T-helper 1 cell treated with Interleukin-12 subunit alpha and Interleukin-12 subunit beta and Interleukin-4 antibody, amounts not matched to agents 30 ng/mL and 1 ng/mL, for 36 hours (primary cell): ENCODE measurements around the gene ANKLE2. TPM values are rescaled to one million over a fixed set of nuclear protein-coding genes. Genes with fewer than 3 reads are reported as not detected.

Experiments
- intact Hi-C: fragments of 100-400 bp; cut with micrococcal nuclease; formaldehyde crosslinking; loops from one replicate; pipeline ENCODE4 v1.15.1; 2024
- total RNA-seq: library from RNA; stranded (reverse); gene quantifications from 2 replicates; pipeline ENCODE4 v1.2.3, GENCODE V29; 2022

The ANKLE2 gene
- total RNA-seq, 1 donor from 2014 or later = 103 TPM

DNA sequence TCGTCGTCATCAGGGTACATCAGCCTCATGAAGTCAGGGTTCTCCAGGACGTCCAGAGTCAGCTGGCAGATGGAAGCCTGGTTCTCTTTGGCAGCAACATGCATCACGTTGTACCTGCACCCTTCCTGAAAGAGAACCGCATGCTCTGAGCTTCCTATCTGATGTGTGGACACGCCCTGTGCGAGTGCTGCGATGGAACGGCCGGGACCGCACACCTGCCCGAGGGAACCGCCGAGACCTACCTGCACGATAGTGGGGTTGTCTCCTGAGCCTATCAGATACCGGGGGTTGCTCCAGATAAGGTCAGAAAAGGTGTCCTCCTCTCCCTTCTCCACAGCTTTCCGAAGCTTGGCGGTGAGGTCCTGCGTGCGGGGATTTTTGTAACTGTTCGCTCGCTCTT, 13.7 kb downstream of the ANKLE2 start:
- intact Hi-C loops = no loop called here

DNA sequence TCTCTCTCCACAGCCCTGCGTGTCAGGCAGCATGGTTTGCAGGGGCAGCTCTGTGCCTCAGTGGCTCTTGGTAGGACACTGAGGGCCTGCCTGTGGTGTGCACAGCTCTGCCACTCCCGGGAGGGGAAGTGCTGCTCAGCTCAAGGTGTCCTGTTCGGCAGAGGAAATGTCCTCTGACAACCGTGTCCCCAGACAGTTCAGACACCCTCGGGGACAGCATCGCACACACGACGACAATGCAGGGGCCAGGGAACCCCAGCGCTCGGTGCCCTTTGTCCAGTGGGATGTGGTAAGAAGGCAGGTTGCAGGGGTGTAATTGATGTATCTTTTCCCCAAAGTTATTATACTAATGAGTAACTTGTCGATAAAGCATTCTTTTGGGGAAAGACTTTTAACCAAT, 14.2 kb downstream of the ANKLE2 start:
- intact Hi-C loops = no loop called here

DNA sequence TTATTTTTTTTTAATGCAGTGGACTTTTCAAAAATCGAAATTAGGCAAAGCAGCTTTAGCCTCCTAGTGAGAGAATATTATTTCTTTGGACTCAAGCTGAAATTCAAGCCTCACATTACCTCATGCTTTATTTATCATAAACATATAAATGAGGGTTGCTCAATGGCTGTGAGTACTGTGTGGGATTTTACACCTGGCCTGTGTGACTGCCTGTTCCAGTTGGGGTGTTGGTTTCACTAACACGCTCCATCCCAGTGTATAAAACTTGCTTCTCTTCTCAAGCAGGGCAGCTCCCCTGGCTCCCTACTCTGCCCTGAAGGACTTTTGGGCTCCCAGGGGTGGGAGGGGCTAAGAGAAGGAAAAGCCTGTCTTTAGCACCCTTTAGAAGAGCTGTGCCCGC, 15.0 kb downstream of the ANKLE2 start:
- intact Hi-C loops = no loop called here

DNA sequence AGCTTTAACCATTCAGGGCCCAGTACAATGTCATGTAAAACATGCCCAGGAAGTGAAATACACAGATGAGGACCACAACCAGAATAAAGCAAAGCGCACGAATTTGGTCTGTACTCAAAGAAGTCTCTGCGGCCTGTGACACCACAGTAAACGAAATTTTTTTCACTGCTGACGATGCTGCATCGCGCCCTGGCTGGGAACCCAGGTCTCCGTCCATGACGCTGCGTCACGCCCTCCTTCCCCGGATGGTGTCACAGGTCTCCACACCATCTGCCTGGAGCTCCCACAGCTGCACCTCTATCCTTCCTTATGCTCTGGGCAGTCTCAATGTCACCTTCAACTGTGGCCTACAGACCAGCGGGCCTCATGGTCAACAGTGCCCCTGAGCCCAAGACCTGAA, 17.8 kb downstream of the ANKLE2 start:
- intact Hi-C loops = no loop called here

DNA sequence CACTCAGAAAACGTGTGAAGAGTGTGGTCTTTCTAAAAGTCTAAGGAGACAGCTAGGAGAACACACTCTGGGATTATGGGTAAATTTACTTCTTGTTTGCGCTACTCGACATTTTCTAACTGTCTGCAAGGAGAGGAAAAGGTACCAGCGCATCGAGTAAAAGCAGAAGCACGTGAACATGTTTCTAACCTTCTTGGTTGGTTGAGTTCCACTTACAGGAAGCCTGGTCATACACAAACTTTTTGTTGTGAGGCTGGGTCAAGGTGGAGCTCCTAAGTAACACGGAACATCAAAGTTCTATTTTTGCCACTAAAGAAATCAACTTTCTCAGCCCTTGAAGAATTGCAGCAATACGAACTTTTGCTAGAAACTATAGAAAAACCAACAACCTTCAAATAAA, 20.0 kb downstream of the ANKLE2 start:
- intact Hi-C loops = no loop called here

DNA sequence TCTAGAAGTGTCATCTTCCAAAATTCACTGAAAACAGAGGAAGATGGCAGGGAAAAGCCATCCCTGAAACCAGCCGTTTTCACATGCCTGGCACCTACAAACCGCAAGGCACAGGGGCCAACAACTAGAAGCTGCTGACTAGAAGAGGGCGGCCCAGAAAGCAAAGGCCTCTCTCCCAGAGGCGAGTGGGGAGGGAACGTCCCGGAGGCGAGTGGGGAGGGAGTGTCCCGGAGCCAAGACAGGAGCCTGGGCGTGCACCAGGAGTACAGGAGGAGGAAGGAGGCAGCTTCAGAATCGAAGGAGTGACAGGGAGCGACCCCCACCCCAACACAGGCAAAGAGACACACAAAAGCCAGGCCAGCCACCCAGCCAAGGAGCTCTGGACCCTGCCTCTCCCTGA, 21.0 kb downstream of the ANKLE2 start:
- intact Hi-C loops = no loop called here

DNA sequence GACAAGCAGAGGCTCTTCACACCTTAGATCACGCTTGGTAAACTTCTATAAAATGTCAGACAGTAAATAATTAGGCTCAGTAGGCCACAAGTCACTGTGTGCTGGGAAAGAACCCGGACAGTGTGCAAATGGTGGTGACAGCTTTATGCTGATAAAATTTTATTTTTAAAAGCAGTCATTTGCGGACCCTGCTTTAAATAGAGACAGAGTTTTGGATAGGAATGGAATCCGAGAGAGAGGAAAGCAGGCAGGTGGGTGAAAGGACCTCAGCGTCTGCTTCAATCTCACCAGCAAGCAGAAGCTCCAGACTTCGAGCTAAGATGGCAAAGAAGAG, 21.4 kb downstream of the ANKLE2 start:
- intact Hi-C loops = no loop called here

DNA sequence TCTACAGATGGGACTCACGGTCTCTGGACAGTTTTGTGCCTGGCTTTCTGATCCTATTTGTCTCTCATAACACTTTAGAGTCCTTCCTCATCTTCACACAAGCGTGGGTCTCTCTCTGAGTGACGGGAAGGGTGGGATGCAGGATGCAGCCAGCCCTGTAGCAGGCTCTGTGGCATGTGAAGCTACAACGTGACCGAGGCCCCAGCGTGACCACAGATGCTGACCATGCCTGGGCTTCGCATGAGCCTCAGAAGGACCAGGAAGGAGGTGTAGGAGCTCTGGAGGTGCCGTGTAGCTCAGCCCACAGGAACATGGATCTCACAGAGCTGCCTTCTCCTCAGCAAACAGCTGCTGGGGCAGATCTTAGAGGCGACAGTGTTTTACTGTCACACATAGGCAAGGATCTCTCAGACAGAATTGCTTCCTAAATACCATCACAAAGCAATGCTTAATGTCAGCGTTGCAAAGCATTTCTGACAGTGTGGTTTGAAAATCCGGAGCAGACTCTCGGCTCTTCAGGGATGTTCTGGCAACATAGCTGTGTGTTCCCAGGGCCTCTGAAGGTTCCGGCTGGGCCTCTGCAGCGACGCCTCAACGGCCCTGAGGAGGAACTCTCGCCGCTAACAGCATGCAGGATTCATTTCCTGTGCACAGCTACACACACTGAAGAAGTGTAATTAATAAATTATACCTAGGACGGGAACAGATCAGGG, 21.9 kb downstream of the ANKLE2 start:
- intact Hi-C loops = no loop called here

DNA sequence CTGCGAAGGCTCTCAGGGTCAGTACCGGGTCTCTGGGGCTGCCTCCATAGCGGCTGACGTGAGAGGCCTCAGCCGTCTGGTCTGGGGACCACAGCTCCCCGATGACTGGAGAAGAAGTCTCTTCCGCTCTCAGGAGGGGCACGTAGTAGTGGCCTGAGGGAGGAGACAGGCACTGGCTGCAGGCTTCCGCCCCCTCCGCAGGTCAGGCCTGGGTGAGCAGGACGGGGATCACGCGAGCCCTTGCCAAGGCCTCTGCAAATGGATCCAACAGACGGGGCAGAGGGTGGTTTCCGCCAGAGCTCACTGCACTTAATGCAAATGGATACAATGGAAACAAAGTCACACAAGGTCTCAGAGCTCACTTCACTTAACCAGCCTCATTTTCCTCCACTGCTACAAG, 24.7 kb downstream of the ANKLE2 start:
- intact Hi-C loops = no loop called here

DNA sequence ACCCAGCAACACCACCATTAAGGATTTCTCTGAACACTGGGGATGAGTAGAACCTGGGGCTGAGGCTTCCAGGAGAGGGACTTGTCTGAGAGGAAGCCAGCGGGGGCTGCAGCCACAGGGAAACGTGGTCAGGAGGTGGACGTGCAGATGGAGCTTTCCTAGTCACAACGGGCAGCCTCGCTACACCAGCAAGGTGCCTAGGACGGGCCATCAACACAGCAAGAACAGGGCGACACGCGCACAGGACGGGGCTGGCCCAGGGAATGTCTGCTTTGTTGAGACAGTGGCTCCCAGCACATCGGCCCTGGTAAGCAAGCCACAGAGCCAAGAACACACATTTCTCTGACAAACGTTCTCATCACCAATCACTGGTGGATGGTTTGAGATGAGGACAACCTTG, 25.3 kb downstream of the ANKLE2 start:
- intact Hi-C loops = no loop called here

DNA sequence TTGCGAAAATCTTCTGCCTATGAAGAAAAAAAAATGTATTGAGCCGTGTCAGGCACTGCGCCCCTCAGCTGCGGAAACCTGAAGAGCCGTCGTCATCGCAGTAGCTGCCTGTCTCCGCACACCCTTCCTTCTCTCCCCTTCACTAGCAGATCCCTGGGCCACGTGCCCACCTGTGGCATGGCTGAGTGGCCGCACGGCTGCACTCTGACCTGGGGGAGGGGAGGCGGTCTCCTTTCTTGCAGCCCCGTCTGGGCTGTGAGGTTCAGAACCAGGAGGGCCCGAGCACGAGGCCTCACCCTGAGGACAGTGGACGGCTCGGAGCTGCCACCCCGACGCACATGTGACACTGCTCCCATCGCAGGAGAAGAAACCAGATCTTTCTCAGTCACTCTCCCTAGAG, 26.1 kb downstream of the ANKLE2 start:
- intact Hi-C loops = no loop called here

DNA sequence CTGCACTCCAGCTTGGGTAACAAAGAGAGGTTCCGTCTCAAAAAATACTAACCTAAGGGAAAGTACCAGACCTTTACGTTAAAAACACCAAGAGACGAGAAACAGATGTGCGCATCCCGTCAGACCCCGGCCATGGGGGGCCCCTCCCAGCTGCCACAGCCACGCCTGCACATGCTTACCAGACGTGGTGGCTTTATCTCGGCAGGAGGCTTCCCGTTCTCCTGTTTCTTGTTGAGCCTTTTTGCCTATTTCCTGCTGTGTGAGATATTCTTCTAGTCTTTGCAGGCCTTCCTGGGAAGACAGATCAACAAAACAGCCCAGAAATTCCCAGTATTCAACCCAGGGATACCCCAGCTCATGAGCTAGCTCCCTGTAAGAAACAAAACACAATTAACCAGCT, 27.4 kb downstream of the ANKLE2 start:
- intact Hi-C loops = no loop called here

DNA sequence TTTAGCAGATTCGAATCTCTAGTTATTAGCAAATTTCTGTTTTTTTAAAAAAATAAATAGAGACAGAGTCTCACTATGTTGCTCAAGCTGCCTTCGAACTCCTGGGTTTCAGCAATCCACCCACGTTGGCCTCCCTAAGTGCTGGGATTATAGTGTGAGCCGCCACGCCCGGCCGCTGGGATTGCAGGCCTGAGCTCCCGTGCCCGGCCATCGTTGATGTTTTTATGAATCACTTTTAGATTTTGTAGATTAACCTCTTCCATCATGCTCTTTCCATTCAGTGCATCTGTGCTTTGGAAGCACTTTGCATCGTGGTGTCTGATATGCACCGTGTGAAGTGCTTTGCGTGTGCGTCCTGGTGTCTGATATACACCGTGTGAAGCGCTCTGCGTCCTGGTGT, 30.1 kb downstream of the ANKLE2 start:
- intact Hi-C loops = no loop called here

DNA sequence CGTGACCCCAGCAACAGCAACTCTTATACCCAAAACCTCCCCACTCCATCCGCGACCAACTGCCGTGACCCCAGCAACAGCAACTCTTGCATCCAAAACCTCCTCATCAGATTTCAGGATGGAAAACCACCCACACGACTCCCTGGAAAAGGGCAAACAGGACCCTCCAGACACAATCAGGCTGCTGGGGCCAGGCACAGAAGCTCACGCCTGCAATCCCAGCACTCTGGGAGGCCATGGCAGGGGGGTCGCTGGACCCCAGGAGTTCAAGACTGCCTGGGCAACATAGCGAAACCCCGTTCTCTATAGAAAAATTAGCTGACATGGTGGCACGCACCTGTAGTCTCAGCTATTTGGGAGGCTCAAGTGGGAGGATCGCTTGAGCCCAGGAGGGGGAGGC, 31.3 kb downstream of the ANKLE2 start:
- intact Hi-C loops = no loop called here

DNA sequence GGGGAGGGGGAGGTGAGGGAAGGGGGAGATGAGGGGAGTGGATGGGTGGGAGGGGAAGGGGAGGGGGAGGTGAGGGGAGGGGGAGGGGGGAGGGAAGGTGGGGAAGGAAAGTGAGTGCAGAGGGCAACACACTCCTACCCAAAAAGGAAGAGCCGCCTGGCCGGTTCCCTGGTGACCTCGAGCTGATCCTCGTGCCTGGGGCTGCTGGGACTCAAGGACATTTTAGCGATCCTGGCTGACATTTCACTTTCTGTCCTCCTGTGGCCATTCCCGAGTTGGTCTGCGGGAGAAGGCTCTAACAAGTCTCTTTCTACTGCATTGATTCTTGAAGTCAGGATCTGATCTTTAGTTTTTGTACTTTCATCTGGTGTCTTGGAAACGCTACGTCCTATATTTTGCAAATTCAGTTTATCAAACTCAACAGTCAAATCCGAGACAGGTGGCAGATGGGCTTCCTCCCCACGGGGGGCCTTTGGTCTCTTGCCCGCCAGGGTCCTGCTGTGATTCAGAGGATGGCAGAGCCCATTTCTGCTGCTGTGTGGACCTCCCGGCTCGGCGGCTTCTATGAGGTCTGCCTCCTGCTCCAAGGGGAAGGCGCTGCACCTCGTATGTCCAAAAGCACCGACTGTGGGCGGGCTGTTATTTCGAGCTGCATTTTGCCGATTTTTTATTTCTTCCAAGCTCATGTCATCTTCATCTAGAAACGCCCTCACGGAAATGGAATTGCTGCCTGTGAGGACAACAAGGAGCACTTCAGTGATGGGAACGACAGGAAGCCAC, 31.9 kb downstream of the ANKLE2 start:
- intact Hi-C loops = no loop called here

DNA sequence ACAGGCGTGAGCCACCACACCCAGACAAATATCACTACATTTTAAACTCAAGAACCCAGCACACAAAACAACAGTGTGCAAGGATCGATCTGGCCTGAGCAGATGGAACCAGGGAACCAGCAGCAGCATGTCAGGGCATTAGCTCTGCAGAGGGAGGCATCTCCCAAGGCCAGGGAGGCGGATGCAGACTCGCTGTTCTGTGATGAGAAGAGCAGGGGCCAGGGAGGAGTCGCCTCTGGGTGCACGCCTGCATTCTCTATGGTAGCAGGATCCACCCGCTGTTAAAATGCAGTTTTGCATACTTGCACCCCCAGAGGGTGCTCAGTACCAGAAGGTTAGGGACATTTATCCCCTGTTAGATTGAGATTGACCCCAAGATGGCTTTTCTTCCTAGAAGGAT, 33.1 kb downstream of the ANKLE2 start:
- intact Hi-C loops = no loop called here

DNA sequence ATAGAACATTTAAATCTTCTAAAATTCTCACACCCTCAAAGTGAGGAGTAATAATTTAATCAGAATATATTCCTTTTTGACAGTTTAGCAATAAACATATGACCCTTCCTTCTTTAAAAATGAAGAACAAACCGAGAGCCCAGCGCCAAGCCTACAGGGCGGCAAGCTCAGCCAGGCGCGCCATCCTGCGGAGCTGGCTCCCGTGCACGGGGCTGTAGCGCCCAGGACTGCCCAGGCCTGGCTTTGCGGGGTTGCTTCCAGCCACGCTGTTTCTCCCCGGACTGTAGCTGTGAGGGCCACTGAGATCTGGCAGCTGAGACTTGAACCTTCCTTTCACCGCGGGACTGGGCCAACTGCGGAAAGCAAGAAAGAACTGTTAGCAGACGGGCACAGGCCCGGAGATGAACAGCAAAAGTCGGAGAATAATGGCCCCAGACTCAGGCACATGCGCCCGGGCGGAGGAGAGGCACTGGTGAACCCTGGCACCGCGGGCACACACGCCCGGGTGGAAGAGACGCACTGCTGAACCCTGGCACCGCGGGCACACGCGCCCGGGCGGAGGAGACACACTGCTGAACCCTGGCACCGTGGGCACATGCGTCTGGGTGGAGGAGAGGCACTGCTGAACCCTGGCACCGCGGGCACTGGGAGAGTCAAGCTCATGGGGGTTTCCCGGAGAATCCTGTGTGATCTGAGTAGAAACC, 34.4 kb downstream of the ANKLE2 start:
- intact Hi-C loops = no loop called here

DNA sequence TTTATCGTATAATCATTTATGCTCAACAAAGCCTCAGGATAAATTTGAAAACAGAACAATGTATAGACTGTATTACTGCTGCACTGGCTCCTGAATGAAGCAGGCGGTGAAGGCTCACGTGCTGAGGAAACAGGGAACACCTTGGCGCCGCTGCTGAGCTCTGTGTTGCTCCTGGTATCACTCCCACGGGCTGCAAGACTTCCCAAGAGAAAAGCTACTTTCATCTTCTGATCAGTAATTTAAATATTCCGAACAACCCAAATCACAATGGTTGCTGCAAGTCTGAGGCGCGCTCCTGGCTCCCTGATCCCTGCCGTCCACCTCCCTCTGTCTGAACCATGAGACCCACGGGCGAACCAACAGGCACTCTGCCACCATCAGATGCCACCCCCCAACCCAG, 35.2 kb downstream of the ANKLE2 start:
- intact Hi-C loops = no loop called here

DNA sequence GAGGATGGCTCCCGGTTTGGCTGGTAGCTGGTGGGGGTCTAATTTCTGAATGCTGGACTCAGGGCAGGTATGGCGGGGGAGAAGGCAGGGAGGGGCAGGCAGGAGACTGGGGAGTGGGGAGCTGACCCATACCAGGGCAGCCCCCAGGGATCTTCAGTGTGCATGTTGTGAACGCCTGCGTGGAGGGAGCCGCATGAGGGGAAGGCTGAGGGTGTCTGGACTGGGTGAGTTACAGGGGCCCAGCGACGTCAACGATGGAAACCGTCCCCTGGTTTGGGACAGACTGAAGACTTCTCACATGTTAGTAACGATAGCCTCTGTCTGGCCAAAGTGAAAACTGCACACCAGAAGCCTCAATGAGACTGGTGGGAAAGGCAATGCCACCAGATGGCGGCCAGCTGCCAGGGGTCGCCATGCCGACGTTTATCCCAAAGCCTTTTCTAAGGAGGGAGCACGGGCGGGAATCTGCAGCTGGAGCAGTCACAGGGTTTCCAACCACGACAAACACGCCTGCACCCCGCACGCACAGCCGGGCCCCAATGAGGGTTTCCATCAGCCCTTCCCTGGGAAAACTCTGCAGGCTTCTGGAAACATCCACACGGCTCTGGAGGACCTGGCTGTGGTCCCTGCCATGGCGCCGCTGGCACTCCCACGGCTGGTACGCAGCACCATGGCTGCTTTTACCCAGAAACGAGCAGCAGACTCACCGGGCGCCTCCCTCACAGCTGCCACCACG, 37.0 kb downstream of the ANKLE2 start:
- intact Hi-C loops = no loop called here

DNA sequence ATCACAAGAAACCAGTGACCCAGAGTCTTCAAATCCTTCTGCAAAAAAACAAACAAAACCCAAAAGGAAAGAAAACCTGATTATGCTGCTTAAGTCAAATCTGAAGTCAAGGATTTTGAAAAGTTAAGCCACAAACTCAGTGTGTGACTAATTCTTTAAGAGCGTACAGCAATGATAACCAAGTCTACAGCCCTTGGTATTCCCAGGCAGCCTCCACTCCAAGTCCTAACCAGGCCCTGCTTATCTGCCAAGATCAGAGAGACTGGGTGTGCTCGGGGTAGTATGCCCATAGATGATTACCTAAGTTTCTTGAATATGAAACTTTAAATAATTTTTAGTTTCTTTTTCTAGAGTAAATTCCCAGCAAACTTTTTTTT, 37.9 kb downstream of the ANKLE2 start:
- intact Hi-C loops = no loop called here

DNA sequence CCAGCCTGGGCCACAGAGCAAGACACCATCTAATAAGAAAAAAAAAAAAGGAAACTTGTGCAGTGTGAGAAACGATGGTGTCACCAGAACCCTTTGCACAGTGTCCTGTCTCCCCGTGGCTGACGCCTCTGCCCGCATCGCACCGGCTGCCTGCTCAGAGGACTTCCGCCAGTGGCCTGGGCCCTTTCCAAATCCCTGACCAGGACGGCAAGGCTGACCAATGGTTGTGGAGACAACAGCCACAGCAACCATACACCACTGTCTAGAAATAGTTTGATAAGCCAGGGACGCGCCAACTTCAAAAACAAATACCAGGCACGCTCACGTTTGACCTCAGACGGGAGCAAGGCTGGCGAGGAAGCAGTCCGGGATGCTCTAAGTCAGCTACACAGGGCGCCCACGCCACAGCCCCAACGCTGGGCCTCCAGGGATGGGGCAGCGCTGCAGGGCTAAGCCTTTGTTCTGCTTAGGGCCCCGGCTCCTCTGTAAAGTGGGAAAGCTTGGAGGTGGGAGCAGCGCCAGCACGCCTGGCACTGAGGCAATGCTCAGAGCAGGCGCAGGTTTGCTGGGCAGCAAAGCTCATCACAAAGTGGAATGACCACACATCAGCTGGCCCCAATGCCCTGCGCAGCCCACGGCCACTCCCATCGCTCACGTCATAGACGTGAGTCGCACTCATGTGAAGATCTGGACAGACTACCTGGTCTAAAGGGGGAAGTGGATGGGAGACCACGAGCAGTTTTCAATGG, 38.4 kb downstream of the ANKLE2 start:
- intact Hi-C loops = no loop called here
